Measurements from ENCODE around the gene C1orf159. TPM values are rescaled to one million over a fixed set of nuclear protein-coding genes. Genes with fewer than 3 reads are reported as not detected.

C1orf159 gene
- total and polyA plus RNA-seq, 2 of the 8 experiments (the other 6 are each of a cell fraction or from before 2014, with no cell fraction given) = 10.0 to 10.9 TPM

- Histone ChIP-seq H3K27ac (ENCODE audit: low read depth, low read length) (no peak overlapping the region), H3K56ac (replicated peaks; ENCODE audit: insufficient read length, low read depth, low read length) (no peak overlapping the region), H3K27me3 (replicated peaks in 1 of 4; ENCODE audit: control insufficient read depth in 3 of 4, extremely low read depth in 1 of 4, insufficient read depth in 3 of 4, low read length in 3 of 4) (peaks cover 0 to 4% (median 2%) of the 10 kb centered on the region in 4 experiments; a peak in 4 of 7 replicates), H4K91ac (replicated peaks; ENCODE audit: insufficient read length, low read length) (no peak overlapping the region), H2BK5ac (ENCODE audit: low read depth, low read length) (no peak overlapping the region), H4K8ac (ENCODE audit: extremely low read depth, insufficient read depth, low read length) (no peak overlapping the region), H2AFZ (ENCODE audit: low read length) (no peak overlapping the region), H3K4me2 (ENCODE audit: insufficient read depth in 1 of 2, low read depth in 2 of 2, low read length in 2 of 2) (no peak overlapping the region), H3K79me1 (ENCODE audit: low read depth, low read length) (peaks cover 5% of the 10 kb centered on the region; the same call in 1 of the 2 replicates), H3K4me1 (replicated peaks in 1 of 4; ENCODE audit: control insufficient read depth in 3 of 4, insufficient read depth in 4 of 4, low read length in 3 of 4) (no peaks in the 10 kb centered on the region), H2BK12ac (ENCODE audit: low read depth, low read length) (no peak overlapping the region), H3K23ac (ENCODE audit: insufficient read length) (no peak overlapping the region), H2BK15ac (ENCODE audit: low read length) (no peak overlapping the region), H3K18ac (ENCODE audit: extremely low read depth, low read length) (no peak overlapping the region), H4K5ac (ENCODE audit: insufficient read length, low read depth, low read length) (no peak overlapping the region), H3K79me2 (ENCODE audit: control insufficient read depth in 1 of 2, insufficient read depth in 2 of 2, low read length in 2 of 2) (no peaks in the 10 kb centered on the region), H3K23me2 (ENCODE audit: low read depth, low read length) (no peaks in the 10 kb centered on the region; the same call in 1 of the 2 replicates), H2AK5ac (ENCODE audit: low read depth, low read length) (no peak overlapping the region), H4K20me1 (replicated peaks in 1 of 2; ENCODE audit: control insufficient read depth in 1 of 2, insufficient read depth in 2 of 2, low read length in 2 of 2) (peaks cover 0 to 22% of the 10 kb centered on the region in 2 experiments), H3K9me3 (ENCODE audit: insufficient read depth in 2 of 2, low read depth in 1 of 2, low read length in 1 of 2) (no peaks in the 10 kb centered on the region), H2BK20ac (ENCODE audit: low read length) (no peak overlapping the region), H3K4me3 (ENCODE audit: extremely low read depth in 1 of 4, insufficient read depth in 2 of 4, low read depth in 3 of 4, low read length in 4 of 4) (no peak overlapping the region), H2BK120ac (replicated peaks; ENCODE audit: low read depth, low read length) (no peak overlapping the region), H3K4ac (replicated peaks; ENCODE audit: insufficient read length, low read depth, low read length) (no peak overlapping the region), H3K14ac (ENCODE audit: insufficient read length) (no peak overlapping the region), H3K9ac (replicated peaks in 1 of 4; ENCODE audit: extremely low read depth in 1 of 4, low read depth in 3 of 4, low read length in 3 of 4) (no peak overlapping the region), H3K36me3 (ENCODE audit: control insufficient read depth in 2 of 4, insufficient read depth in 4 of 4, low read length in 3 of 4) (peaks cover 2 to 59% (median 27%) of the 10 kb centered on the region in 4 experiments; a peak in 6 of 8 replicates)
- FAIRE-seq (no peak), DNase-seq (ENCODE audit: low read depth in 1 of 2, low spot score in 2 of 2) (no peak)
- 92% methylated on average over 15 of the region's 15 CpGs; no CpG with 5 or more reads in 1 of the 2 experiments for WGBS, 2 experiments (ENCODE audit: extremely low coverage in 1 of 2, insufficient coverage in 1 of 2, insufficient read length in 1 of 2, insufficient replicate concordance in 2 of 2, low coverage in 1 of 2, low lambda C conversion rate in 2 of 2, missing lambda C conversion rate in 1 of 2)
- POLR2A ChIA-PET (ENCODE audit: partially characterized antibody) = interaction anchor here (6.9 kb wide), 1 partner anchor 14 kb away, joined by 70 read pairs; no protein-coding TSS in a partner anchor
- TF ChIP-seq FOSL1 (IDR thresholded peaks at IDR 0.05; ENCODE audit: insufficient read depth, low read depth, low read length) = no peak
- TF ChIP-seq SIRT6 (IDR thresholded peaks at IDR 0.05; ENCODE audit: low read length) = no peak
- no peak for TF ChIP-seq CREB1 (IDR thresholded peaks at IDR 0.05)
- TF ChIP-seq RBBP5 (IDR thresholded peaks at IDR 0.05; ENCODE audit: borderline replicate concordance, low read depth, low read length) = no peak
- no peak for TF ChIP-seq E2F6 (IDR thresholded peaks at IDR 0.05)
- TF ChIP-seq SUZ12 (IDR thresholded peaks at IDR 0.05; ENCODE audit: low read length) = no peak
- TF ChIP-seq SP1 (IDR thresholded peaks at IDR 0.05; ENCODE audit: low read depth, low read length) = no peak
- TF ChIP-seq BRCA1 (IDR thresholded peaks at IDR 0.05; ENCODE audit: low read depth, low read length) = no peak
- TF ChIP-seq TEAD4 (IDR thresholded peaks at IDR 0.05; ENCODE audit: low read depth, low read length) = no peak
- TF ChIP-seq BACH1 (IDR thresholded peaks at IDR 0.05; ENCODE audit: low read length) = no peak
- no peak for TF ChIP-seq BCL11A (IDR thresholded peaks at IDR 0.05; ENCODE audit: low read depth in 2 of 2, low read length in 2 of 2)
- no peak for TF ChIP-seq TAF1 (IDR thresholded peaks at IDR 0.05; ENCODE audit: low read depth, low read length)
- TF ChIP-seq CBX8 (IDR thresholded peaks at IDR 0.05; ENCODE audit: borderline replicate concordance, low read depth, low read length) = no peak
- no peak for TF ChIP-seq SIX5 (IDR thresholded peaks at IDR 0.05; ENCODE audit: low read depth, low read length)
- CTCF ChIA-PET (ENCODE audit: partially characterized antibody) = interaction anchor here (0.9 to 7.6 kb wide), 3 partner anchors 9 to 69 kb away, joined by 3 to 37 read pairs (median 4); no protein-coding TSS in a partner anchor
Measured at GRCh38 chr1:1053022-1053421, 62.9 kb downstream of the C1orf159 start.

Data from H1 (cell line).